IPS-18a (cell line): Measurements from ENCODE around the gene MB21D2.
"Not testable (repeated sequence)": the region's sequence is repeated elsewhere in the genome, so short reads cannot be mapped to it uniquely, and the experiment has no call there.

Experiments
- H3K27ac ChIP-seq: one replicate; pipeline ENCODE4 v1.5.1; 2013; ENCODE audit warnings: low read length
- H3K27me3 ChIP-seq: one replicate; pipeline ENCODE4 v1.6.1; 2013; ENCODE audit warnings: mild to moderate bottlenecking, low read length; ENCODE audit not compliant: control insufficient read depth, insufficient read depth
- H3K36me3 ChIP-seq: one replicate; pipeline ENCODE4 v1.6.1; 2013; ENCODE audit warnings: low read depth, low read length; ENCODE audit not compliant: control insufficient read depth
- H3K4me1 ChIP-seq: one replicate; pipeline ENCODE4 v1.6.1; 2013; ENCODE audit warnings: low read depth, low read length; ENCODE audit not compliant: control insufficient read depth
- H3K4me3 ChIP-seq: one replicate; pipeline ENCODE4 v1.5.1; 2013; ENCODE audit warnings: low read length
- H3K9ac ChIP-seq: one replicate; pipeline ENCODE4 v1.6.1; 2013; ENCODE audit warnings: mild to moderate bottlenecking, low read length, moderate library complexity
- H3K9me3 ChIP-seq: one replicate; pipeline ENCODE4 v1.6.1; 2013; ENCODE audit warnings: low read depth, low read length; ENCODE audit not compliant: control insufficient read depth

The MB21D2 gene

DNA sequence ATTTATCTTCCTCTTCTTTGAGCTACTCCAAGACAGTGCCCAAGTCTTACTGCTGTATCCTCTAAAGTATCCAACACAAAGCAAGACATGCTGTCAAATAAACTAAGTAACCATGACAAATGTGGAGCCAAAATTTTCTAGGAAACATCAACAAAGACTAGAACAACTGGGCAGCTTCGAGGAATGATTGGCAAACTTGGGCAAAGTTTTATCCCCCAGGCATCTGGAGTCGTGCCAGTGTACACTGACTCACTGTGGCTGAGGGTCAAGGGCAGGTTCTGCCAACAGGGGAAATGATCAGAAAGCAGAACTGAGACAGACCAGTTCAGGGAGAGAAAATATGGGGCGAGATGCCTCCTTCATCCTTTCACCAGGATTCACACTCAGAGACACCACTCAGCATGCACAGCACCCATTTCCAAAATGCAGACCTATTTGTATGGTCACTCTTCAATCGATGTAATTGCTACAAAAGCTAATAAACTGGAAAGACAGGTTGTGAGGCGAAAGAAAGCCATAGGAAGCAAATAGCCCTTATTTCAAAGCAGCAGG, 65.8 kb downstream of the MB21D2 start:
- Histone ChIP-seq H3K27ac (no peak overlapping the region), H3K27me3 (no peaks in the 10 kb centered on the region), H3K9ac (no peak overlapping the region), H3K9me3 (no peaks in the 10 kb centered on the region), H3K4me3 (no peak overlapping the region), H3K4me1 (peaks cover 4% of the 10 kb centered on the region), H3K36me3 (no peaks in the 10 kb centered on the region)

DNA sequence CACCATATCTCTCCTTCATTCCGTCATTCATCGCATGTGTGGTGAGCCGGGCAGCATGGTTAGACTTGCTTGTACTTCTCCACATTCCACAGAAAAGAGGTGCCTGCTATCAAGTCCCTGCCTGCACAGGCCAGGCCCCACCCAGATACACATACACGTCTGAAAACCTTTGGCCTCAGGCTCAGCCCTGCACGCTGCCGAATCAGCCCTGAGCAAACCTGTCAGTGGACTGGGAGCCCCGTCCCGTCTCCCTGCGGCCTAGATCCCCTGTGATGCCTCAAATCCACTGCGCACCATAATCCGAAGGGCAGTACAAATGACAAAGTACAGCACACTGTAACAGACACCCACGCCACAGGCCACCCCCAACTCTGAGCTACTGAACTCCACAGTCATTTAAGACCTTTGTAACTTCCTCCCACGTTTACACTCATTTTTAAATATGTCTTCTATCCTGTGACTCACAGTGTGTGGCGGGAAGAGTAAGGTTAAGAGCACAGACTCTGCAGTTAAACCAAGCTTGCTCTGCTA, 67.1 kb downstream of the MB21D2 start:
- no peak overlapping the region for H3K4me3 ChIP-seq
- no peaks in the 10 kb centered on the region for H3K9me3 ChIP-seq
- H3K9ac ChIP-seq: no peak overlapping the region
- peaks cover 4% of the 10 kb centered on the region for H3K4me1 ChIP-seq
- no peaks in the 10 kb centered on the region for H3K27me3 ChIP-seq
- no peaks in the 10 kb centered on the region for H3K36me3 ChIP-seq
- H3K27ac ChIP-seq: no peak overlapping the region

DNA sequence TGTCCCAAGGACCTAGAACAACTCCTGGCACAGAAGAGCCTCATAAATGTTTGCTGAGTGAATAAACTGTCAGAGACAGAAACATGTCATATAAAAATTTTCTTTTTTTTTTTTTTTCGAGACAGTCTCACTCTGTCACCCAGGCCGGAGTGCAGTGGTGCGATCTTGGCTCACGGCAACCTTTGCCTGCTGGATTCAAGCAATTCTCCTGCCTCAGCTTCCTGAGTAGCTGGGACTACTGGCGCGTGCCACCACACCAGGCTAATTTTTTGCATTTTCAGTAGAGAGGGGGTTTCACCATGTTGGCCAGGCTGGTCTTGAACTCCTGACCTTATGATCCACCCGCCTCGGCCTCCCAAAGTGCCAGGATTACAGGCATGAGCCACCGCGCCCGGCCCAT, 67.8 kb downstream of the MB21D2 start:
- not testable (repeated sequence) for H3K4me1 ChIP-seq, H3K9me3 ChIP-seq, H3K27me3 ChIP-seq, H3K27ac ChIP-seq, H3K36me3 ChIP-seq, H3K9ac ChIP-seq, H3K4me3 ChIP-seq

DNA sequence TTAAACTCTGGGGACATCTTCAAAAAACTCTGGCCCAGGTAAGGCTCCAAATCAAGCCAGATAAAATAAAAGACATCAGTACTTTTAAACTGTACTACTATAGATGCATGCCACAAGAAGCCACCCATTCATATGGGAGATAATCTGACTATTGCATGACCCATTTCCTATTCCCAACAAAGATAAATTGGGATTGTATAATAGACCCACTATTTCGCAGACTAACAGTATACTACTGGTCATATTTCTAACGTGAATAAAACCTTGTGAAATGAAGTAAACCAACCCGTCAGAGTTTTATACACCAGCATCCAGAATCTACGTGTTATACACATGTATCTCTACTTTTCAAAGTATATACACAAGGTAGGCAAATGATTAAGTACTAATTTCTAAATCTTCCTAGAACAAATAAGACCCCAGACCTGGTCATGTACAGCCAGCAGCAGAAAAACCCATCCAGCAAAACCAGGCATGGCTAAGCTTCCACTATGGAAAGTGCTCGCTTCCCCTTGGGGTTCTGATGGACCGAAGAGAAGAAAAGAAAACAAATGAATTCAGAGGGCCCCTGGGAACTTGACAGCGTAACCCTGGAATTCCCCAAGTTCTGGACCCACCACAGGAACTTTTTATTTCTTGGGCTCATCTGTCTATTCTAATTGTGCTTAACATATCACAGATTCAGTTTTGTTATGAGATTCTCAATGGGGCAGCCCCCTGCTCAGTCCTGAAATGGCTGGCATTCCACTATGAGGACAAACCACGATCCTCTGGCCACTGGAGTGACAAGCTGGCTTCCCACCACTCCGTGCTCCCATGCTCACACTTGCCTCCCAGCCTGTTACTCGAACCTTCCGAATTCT, 69.1 kb downstream of the MB21D2 start:
- H3K4me1 ChIP-seq: peaks cover 4% of the 10 kb centered on the region
- no peak overlapping the region for H3K9ac ChIP-seq
- H3K4me3 ChIP-seq: no peak overlapping the region
- H3K27me3 ChIP-seq: no peaks in the 10 kb centered on the region
- H3K36me3 ChIP-seq: no peaks in the 10 kb centered on the region
- H3K9me3 ChIP-seq: no peaks in the 10 kb centered on the region
- no peak overlapping the region for H3K27ac ChIP-seq

DNA sequence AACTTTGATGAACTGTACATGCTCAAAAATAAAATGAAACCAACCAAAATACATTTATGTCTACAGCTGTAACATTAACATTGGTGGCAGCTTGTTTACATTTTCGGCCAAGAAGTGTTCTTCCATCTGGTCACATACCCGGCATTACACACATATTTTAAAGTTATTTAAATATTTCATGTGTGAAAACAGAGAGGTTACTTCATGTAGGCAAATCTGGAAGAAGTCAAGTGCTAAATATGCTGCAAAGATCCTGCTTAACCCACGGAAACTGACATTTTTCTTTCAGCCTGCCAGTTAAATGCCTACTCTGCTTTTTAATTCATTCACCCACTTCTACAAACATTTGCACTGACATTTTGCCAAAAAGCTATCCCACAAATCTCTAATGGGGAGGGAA, 69.7 kb downstream of the MB21D2 start:
- H3K27me3 ChIP-seq: no peaks in the 10 kb centered on the region
- no peak overlapping the region for H3K9ac ChIP-seq
- no peaks in the 10 kb centered on the region for H3K9me3 ChIP-seq
- no peak overlapping the region for H3K27ac ChIP-seq
- peaks cover 5% of the 10 kb centered on the region for H3K4me1 ChIP-seq
- H3K36me3 ChIP-seq: no peaks in the 10 kb centered on the region
- no peak overlapping the region for H3K4me3 ChIP-seq

DNA sequence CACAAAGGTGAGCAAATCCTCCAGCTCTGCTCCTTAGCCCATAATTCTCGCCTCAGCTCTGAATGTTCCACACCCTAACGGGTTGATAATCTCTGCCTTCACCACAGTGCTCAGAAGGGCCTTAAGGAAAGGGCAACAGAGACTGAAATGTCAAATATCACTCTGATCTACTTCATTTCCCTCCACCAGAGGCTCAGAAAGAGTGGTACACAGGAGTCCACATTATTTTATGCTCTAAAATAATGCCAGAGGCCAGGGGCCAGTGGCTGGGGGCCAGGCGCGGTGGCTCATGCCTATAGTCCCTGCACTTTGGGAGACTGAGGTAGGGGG, 72.2 kb downstream of the MB21D2 start:
- Histone ChIP-seq H3K9ac (no peak overlapping the region), H3K27me3 (no peaks in the 10 kb centered on the region), H3K27ac (no peak overlapping the region), H3K36me3 (no peaks in the 10 kb centered on the region), H3K9me3 (no peaks in the 10 kb centered on the region), H3K4me1 (peaks cover 11% of the 10 kb centered on the region), H3K4me3 (no peak overlapping the region)

DNA sequence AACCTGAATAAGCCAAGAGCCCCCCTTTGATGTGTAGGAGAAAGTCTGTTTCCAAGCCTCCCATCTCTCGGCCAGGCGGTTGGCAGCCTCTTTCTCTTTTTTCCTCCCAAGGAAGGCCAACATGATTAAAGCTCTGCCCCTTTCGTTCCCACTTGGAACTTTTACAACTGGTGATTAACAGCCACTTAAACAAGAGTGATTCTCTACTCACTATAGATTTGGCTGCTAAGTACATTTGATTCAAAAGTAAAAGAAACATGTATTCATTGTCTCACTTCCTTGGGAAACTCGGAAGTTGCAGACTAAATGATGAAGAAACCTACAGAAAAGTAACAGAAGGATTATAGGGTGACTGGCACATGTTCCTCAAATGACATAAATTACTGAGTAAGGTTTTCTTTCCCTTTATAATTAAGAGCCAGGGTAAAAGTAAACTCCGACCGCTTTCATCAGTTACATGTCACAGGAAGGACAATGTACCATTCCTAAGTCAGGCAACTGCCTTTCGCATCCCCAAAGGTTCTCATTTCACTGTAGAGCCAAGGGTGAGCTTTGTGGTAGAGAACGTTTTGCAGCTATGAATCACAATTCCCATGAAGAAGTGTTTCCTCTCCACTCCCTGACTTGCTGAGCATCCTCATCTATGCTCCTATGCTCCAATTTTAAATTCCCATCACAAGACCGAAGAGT, 72.7 kb downstream of the MB21D2 start:
- H3K36me3 ChIP-seq: no peaks in the 10 kb centered on the region
- H3K9me3 ChIP-seq: no peaks in the 10 kb centered on the region
- H3K27me3 ChIP-seq: no peaks in the 10 kb centered on the region
- H3K9ac ChIP-seq: no peak overlapping the region
- H3K27ac ChIP-seq: no peak overlapping the region
- no peak overlapping the region for H3K4me3 ChIP-seq
- peaks cover 13% of the 10 kb centered on the region for H3K4me1 ChIP-seq

DNA sequence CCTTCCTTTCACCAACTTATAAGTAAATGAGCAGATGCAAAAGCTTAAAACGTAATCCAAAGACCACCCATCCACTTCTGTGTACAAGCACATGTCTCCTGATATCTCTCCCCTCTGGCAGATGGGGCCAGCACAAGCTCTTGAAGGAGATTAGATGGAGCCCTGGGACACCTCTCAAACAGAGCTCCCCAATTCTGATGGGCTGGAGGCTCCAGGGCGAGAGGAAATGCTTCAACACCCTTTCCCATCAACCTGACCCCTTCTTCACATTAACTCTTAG, 73.2 kb downstream of the MB21D2 start:
- Histone ChIP-seq H3K27me3 (no peaks in the 10 kb centered on the region), H3K4me1 (peaks cover 19% of the 10 kb centered on the region), H3K9ac (no peak overlapping the region)

DNA sequence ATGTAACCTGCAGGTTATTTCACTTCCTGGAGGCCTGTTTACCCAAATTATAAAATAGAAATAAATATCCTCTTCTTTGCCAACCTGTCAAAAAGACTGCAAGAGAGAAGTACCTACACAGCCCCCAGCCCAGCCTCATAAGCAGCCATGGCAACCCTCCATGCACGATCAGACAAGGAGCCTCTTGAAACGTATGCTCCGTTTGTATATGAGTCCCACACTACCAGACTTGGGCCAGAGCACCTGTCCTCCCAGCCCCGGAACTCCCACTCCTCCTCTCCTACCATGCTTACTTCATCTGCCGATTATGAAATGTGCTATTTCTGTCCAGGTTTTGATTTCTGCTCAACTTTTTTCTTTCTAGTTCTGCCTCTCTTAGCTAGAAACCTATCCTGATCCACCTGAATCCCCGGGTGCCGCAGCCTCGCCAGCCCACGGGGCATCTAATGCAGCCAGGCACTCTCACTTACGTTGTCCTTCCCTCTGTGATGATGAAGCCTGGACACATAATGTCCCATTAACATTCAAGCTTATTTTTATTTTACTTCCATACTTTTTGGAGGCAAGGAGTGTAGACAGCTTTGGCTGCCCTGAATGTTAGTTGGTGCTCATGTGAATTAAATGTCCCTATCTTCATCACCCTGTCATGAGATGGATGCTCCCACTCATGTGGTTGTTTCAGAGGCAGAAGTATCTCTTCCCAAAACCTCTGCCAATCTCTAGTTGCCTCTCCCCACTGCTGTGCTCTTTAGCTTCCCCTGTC, 73.8 kb downstream of the MB21D2 start:
- H3K4me3 ChIP-seq: no peak overlapping the region
- no peaks in the 10 kb centered on the region for H3K9me3 ChIP-seq
- H3K4me1 ChIP-seq: peaks cover 19% of the 10 kb centered on the region
- H3K36me3 ChIP-seq: no peaks in the 10 kb centered on the region
- H3K9ac ChIP-seq: no peak overlapping the region
- H3K27me3 ChIP-seq: no peaks in the 10 kb centered on the region
- H3K27ac ChIP-seq: no peak overlapping the region

More for the DNA sequence above, 73.2 kb downstream of the MB21D2 start:
- no peaks in the 10 kb centered on the region for H3K9me3 ChIP-seq
- H3K4me3 ChIP-seq: no peak overlapping the region
- H3K27ac ChIP-seq: no peak overlapping the region
- no peaks in the 10 kb centered on the region for H3K36me3 ChIP-seq

DNA sequence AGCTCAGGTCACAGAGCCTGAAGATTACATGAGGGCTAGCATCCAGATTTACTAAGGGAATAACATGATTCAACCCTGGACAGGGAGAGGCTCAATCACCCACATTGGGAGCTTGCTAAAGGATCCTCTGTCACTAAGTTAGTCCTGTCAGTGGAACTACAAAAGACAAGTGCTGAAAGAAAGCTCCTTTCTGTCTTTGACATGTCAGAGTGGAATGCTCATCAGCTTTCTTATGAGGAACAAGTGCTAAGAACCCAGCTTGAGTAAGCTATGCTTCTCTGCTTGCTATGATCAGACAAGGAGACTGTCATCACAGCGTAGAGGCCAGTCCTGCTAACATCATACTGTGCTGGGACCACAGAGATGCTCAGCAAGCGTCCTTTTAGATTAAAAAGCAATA, 74.5 kb downstream of the MB21D2 start:
- Histone ChIP-seq H3K36me3 (no peaks in the 10 kb centered on the region), H3K4me3 (no peak overlapping the region), H3K9me3 (no peaks in the 10 kb centered on the region), H3K27ac (no peak overlapping the region), H3K4me1 (peaks cover 14% of the 10 kb centered on the region), H3K9ac (no peak overlapping the region), H3K27me3 (no peaks in the 10 kb centered on the region)

DNA sequence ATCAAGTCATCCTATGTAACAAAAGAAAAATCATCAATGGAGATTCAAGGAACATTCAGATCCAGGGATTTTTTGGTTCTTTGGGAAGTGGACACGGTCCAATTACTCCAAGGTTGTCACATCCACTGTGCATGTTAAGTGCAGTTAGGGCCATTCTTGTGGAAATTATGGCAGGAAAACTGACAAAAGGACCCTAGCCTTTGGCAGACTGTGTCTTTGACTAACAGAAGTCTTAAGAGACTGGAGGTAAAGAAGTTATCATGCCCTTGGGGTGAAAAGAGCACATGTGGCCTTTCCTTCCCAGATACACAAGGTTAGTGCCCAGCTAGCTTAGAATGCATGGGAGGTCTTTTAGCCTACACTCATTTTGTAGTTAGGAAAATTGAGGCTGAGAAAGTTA, 74.9 kb downstream of the MB21D2 start:
- Histone ChIP-seq H3K27me3 (no peaks in the 10 kb centered on the region), H3K4me1 (peaks cover 14% of the 10 kb centered on the region), H3K9ac (no peak overlapping the region), H3K9me3 (no peaks in the 10 kb centered on the region), H3K4me3 (no peak overlapping the region), H3K36me3 (no peaks in the 10 kb centered on the region), H3K27ac (no peak overlapping the region)
